ENCODE data around the gene KLHL33.

Gene KLHL33

GRCh38 chr14:20435582-20436362 lies at the start of gene KLHL33:
TSS of gene KLHL33 (minus strand) at chr14:20436166. CDS start at chr14:20435811, 355 bp downstream.
- DNase-seq (ENCODE audit: low read depth, low spot score): no peak

GRCh38 chr14:20482382-20482781 lies 46.4 kb upstream of the KLHL33 start:
- no peak for DNase-seq (ENCODE audit: low read depth, low spot score)

- DNase-seq (ENCODE audit: low read depth, low spot score): no peak
These were observed 42.9 kb upstream of the KLHL33 start for GRCh38 chr14:20478894-20479293.

- no peak for DNase-seq (ENCODE audit: low read depth, low spot score)
These were observed 41.4 kb upstream of the KLHL33 start for GRCh38 chr14:20477211-20477876.

GRCh38 chr14:20476776-20477175 lies 40.8 kb upstream of the KLHL33 start:
- no peak for DNase-seq (ENCODE audit: low read depth, low spot score)

- no peak for DNase-seq (ENCODE audit: low read depth, low spot score)
These were observed 36.7 kb upstream of the KLHL33 start for GRCh38 chr14:20472536-20473169.

- DNase-seq (ENCODE audit: low read depth, low spot score): no peak
These were observed 34.6 kb upstream of the KLHL33 start for GRCh38 chr14:20470603-20470901.

GRCh38 chr14:20469890-20470602 lies 34.1 kb upstream of the KLHL33 start:
- no peak for DNase-seq (ENCODE audit: low read depth, low spot score)

- DNase-seq (ENCODE audit: low read depth, low spot score): peak; percentile 43
These were observed 33.4 kb upstream of the KLHL33 start, which contains the start of gene PNP for GRCh38 chr14:20469242-20469889. TSS of gene PNP (plus strand) at chr14:20469406. CDS start at chr14:20469525, 119 bp downstream.

GRCh38 chr14:20468764-20469241 lies 32.8 kb upstream of the KLHL33 start:
- DNase-seq (ENCODE audit: low read depth, low spot score): no peak

- DNase-seq (ENCODE audit: low read depth, low spot score): peak; percentile 100
These were observed 25.5 kb upstream of the KLHL33 start, which contains the start of gene PIP4P1 for GRCh38 chr14:20461225-20462141. TSS of gene PIP4P1 (minus strand) at chr14:20461434. CDS start at chr14:20461325, 109 bp downstream.

- no peak for DNase-seq (ENCODE audit: low read depth, low spot score)
These were observed 24.7 kb upstream of the KLHL33 start for GRCh38 chr14:20460458-20461224.

GRCh38 chr14:20458031-20458789 lies 22.2 kb upstream of the KLHL33 start:
- no peak for DNase-seq (ENCODE audit: low read depth, low spot score)

- no peak for DNase-seq (ENCODE audit: low read depth, low spot score)
These were observed 21.0 kb upstream of the KLHL33 start for GRCh38 chr14:20456971-20457370.

GRCh38 chr14:20455355-20456300 lies 19.7 kb upstream of the KLHL33 start:
- no peak for DNase-seq (ENCODE audit: low read depth, low spot score)

- DNase-seq (ENCODE audit: low read depth, low spot score): peak; percentile 97
These were observed 18.8 kb upstream of the KLHL33 start, which contains the start of the genes APEX1 and OSGEP for GRCh38 chr14:20454516-20455354. TSS of gene APEX1 (plus strand) at chr14:20455226. CDS start at chr14:20455646, 420 bp downstream. TSS of gene OSGEP (minus strand) at chr14:20454812. CDS start at chr14:20454683, 129 bp downstream.
